Amniotic stem cell (primary cell): ENCODE data around the gene S100A1.
"Not testable (repeated sequence)": the region's sequence is repeated elsewhere in the genome, so short reads cannot be mapped to it uniquely, and the experiment has no call there.

Source experiments
- DNase-seq: peaks from one replicate; lab custom pipeline; 2025; lab: John Stamatoyannopoulos, UW

Gene S100A1

DNA sequence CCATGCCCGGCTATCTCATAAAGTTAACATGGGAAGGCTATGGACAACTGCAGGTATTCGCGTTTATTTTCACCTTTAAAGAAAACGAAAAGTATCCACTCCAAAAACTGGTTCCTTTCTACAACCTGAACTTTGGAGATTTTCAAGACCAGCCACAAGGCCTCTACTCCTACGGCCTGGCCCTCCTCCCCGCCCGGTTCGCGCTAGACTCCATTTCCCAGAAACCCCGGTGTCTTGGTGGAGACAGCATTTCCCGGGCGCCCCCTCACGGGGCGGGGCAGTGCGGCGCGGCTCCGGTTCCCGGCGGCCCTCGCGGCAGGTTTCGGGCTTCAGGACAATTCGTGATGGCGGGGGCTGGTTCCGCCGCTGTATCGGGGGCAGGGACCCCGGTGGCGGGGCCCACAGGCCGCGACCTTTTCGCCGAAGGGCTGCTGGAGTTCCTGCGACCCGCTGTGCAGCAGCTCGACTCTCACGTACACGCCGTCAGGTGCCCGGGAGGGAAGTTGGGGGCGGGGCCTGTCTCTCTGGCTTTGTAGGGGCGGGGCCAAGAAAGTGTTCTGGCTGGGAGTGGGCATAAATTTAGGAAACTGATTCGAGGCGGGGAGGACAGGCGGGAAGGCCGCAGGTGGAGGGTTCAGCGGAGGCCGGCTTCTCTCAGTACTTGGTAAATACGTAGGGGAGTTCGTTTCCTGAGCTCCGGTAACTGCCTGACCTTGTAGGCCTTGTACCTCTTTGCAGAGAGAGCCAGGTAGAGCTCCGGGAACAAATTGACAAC lies 30.4 kb downstream of the S100A1 start, which contains the start of gene SNAPIN:
SNAPIN (plus strand) TSS at position 304 of the 775 bp plus-strand sequence; CDS start at position 345, 41 bp downstream.
- DNase-seq: peak; percentile 64

DNA sequence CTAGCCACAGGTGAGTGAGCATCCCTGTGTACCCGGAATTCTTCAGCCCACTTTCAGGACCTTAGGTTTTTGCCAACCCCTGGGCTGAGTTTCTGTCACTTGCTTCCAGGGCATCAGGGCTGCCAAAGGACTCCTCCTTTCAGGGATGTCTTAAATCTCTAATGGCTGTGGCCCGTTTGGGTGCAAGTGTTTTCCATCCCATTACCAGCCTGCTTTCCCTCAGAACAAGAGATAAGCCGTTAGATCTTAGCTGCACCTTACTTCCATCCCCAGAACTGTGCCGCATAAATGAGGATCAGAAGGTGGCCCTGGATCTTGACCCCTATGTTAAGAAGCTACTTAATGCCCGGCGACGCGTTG lies 30.9 kb downstream of the S100A1 start:
- no peak for DNase-seq

DNA sequence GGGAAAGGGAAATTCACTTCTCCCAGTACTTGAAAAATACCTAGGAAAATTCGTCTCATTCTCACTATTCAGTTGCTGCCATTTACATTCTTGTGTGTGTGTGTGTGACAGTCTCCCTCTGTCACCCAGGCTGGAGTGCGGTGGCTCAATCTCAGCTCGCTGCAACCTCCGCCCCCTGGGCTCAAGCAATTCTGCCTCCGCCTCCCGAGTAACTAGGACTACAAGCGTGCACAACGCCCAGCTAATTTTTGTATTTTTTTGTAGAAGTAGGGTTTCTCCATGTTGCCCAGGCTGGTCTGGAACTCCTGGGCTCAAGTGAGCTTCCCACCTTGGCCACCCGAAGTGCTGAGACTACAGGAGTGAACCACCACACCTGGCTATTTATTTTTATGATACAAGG lies 31.4 kb downstream of the S100A1 start:
- no peak for DNase-seq

DNA sequence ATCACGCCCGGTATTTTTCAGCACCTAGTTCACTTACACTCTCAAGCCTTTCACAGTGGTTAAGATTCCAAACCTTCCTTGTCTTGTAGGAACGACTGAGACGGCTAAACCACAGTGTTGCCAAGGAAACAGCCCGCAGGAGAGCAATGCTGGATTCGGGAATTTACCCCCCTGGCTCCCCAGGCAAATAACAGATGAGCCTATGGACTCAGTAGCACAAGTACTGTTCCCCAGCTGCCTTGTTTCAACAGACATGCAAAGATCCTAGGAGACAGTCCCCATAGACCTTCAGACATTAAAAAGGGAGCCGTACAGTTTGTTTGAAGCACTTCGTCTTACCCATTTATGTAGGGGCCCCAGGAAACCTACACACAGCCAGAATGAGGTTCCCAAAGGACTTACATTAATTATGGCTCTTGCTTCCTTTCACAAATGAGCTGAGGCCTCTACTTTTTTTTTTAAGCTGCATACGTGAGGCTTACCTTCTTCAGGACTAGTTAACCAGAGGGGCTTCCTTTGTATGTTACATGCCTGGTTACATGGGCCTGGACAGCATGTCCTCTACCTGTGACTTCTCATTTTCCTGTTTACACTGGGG lies 33.0 kb downstream of the S100A1 start:
- no peak for DNase-seq

DNA sequence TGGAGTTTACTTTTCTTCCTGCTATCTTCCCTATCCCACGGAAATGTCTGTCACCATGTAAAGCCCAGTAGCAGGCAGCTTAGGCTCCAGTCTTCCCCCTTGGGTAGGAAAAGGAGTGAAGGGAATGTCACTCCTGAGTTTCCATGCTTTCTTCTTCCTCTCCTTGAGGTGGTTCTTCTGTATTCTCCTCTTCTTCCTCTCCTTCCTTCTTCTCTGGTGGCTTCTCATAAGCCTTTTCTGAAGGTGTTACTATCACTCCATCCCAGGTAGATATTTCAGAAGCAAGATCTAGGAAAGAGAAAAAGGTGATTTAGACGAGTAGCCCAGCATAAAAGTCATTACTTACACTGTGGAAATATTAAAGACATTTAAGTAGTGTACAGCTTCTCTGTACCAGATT lies 34.0 kb downstream of the S100A1 start:
- DNase-seq: no peak

DNA sequence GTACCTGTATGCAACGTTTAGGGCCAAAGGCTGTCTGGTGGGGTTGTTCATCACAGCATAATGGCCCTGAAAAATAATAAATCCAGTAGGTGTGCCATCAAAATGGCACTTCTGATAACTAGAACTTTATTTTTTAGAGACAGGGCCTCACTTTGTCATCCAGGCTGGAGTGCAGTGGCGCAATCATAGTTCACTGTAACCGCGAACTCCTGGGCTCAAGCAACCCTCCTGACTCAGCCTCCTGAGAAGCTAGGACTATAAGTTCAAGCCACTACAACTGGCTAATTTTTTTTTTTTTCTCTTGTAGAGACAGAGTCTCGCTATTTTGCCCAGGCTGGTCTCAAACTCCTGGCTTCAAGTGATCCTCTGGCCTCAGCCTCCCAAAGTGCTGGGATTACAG lies 35.0 kb downstream of the S100A1 start:
- no peak for DNase-seq

DNA sequence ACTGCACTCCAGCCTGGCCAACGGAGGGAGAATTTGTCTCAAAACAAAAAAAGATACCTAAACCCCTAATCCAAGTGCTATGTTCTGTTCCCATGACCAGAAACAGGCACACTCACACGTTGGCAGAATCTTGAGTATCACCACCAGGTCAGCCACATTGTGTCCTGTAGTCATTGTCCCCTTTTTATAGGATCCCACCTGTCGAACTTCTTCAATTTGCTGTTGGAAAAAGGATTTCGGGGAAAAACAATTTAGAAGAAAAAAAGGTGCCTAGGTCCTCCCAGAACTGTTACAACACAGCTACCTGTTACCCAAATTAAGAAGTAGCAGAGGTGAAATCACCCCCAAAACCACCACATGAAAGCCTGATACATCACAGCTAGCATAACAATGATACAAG lies 39.2 kb downstream of the S100A1 start:
- no peak for DNase-seq

DNA sequence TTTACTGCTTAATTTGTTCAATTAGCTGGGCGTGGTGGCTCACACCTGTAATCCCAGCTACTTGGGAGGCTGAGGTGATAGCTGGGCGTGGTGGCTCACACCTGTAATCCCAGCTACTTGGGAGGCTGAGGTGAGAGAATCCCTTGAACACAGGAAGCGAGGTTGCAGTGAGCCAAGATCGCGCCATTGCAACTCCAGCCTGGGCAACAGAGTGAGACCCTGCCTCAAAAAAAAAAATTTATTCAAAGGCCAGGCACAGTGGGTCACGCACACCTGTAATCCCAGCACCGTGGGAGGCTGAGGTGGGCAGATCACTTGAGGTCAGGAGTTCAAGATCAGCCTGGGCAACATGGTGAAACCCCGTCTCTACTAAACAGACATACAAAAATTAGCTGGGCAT lies 40.4 kb downstream of the S100A1 start:
- DNase-seq: not testable (repeated sequence)

DNA sequence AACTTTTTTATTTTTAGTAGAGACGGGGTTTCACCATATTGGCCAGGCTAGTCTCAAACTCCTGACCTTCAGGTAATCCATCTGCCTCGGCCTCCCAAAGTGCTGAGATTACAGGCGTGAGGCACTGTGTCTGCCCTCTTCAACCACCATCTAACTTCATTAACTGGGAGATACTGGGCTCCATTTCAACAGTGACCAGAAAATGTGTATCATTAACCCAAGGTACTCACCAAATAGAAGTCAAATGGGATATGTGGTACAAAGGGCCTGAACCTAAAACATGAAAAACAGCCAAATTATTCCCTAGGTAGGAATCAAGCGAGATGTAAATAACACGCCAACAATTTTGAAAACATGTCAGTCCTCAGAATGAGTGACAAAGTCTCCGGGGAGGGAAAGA lies 41.4 kb downstream of the S100A1 start:
- no peak for DNase-seq

DNA sequence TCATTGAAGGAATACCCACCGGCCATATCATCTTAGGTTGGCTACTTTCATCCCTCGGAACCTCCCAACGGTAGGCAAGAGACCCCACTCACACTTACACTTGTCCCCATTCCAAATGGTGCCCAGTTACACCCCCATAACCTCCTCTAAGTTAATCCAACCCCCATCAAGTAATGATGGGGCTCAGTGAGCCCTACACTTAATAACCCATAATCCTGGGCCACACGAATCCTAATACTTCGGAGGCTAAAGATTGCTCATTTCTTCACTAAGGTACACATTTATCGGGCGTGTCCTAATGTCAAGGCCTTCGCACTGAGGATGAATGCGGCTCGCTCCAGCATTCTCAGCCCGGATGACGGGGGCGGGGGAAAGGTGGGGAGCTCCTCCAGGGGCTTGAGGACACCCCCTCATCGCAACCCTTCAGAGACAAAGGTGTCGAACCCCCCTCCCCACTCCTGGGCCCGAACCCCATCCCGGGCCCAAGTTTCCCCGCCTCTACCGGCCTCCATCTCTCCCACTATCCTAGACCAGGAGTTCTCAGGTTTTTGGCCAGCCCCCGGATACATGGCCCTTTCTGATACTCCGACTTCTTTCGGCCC lies 42.1 kb downstream of the S100A1 start:
- no peak for DNase-seq

DNA sequence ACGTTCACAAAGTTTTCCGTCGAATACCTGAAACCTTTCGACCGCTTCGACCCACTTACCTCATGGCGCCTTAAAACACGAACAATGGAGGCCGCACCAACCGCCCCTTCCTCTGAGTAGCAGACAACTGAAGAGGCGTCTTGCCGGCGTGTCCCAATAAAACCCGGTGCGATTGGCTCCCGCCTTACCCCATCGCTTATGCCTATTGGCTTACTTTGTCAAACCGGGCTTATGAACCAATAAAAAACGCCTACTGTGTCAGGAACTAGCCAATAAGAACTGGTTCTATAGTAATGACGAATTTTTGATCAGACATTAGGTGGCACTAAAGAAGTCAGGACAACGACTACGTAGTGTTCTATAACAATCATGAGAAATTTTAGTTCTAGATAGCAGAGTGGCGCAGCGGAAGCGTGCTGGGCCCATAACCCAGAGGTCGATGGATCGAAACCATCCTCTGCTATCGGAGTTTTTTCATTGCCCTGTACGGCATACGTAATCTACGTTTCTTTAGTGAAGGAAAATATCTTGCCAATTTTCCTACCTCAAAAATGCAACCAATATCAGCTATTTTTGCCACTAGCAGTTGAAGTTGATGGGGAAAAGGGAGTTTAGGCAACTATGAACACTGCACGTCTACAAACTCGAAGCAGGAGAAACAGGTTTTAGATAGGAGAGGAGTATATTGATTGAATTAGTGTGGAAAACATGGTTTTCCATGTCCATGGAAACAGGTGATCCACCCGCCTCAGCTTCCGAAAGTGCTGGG lies 42.8 kb downstream of the S100A1 start, which contains the start of gene ILF2:
ILF2 (minus strand) TSS at position 135 of the 769 bp plus-strand sequence; CDS start at position 64, 71 bp downstream.
- DNase-seq: peak; percentile 98

DNA sequence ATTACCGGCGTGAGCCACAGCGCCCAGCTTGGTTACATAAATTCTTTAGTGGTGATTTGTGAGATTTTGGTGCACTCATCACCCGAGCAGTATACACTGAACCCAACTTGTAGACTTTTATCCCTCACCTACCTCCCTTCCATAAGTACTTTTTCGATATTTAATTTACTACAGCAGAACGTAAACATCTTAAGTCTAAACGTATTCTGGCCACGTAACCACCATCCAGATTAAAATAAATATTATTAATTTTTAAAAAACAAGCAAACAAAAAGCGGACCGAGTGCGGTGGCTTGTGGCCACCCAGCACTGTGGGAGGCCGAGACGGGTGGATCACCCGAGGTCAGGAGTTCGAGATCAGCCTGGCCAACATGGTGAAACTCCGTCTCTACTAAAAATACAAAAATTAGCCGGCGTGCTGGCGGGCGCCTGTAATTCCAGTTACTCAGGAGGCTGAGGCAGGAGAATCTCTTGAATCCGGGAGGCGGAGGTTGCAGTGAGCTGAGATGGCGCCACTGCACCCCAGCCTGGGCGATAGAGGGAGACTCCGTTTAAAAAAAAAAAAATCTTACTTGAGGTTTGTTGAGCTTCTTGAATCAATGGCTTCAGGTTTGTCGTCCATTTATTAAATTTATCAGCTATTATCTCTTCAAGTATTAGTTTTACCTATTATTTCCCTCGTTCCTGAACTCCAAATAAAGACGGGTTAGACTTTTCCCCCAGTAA lies 43.6 kb downstream of the S100A1 start:
- DNase-seq: not testable (repeated sequence)

DNA sequence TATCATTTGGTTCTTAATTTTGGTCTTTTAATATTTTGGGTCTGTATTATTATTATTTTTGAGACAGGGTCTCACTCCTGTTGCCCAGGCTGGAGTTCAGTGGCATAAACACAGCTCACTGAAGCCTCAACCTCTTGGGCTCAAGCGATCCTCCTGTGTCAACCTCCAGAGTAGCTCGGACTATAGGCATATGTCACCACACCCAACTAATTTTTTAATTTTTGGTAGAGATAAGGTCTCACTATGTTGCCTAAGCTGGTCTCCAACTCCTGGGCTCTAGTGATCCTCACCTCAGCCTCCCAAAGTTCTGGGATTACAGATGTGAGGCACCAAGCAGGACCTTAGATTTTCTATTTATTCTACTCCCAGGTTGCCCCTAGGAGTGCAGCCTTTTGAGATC lies 45.3 kb downstream of the S100A1 start:
- no peak for DNase-seq

DNA sequence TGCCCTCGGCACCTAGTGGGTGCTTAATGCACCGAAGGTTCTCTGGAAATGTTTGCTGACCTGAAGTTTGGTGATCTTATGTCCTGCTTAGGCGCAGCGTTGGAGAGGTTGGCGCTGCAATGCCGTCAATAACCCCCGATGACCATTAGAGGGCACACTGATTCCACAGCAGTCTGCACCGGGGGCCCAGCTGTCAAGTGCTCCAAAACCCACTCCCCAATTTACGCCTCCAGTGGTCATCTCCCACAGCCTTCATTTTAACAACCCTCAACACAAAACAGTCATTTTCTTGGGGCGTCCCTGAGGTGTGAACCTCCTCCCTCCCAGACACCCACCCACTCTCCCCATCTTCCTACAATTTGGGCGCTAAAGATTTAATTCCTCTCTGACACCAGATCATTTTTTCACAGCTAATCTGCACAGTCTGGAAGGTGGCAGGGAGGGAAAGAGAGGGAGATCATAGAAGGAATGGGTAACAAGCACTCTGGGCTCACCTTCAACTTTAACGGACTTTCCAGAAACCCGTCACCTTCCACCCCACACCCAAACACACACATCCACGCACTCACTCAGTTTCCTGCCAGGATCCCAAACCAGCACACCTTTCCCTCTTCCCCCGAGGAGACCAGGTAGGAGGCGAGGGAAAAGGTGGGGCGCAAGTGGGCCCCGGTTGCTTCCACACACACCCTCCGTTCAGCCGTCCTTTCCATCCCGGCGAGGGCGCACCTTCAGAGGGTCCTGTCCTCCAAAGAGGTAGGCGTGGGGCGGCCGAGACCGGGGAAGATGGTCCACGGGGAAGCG lies 49.7 kb downstream of the S100A1 start:
- no peak for DNase-seq

DNA sequence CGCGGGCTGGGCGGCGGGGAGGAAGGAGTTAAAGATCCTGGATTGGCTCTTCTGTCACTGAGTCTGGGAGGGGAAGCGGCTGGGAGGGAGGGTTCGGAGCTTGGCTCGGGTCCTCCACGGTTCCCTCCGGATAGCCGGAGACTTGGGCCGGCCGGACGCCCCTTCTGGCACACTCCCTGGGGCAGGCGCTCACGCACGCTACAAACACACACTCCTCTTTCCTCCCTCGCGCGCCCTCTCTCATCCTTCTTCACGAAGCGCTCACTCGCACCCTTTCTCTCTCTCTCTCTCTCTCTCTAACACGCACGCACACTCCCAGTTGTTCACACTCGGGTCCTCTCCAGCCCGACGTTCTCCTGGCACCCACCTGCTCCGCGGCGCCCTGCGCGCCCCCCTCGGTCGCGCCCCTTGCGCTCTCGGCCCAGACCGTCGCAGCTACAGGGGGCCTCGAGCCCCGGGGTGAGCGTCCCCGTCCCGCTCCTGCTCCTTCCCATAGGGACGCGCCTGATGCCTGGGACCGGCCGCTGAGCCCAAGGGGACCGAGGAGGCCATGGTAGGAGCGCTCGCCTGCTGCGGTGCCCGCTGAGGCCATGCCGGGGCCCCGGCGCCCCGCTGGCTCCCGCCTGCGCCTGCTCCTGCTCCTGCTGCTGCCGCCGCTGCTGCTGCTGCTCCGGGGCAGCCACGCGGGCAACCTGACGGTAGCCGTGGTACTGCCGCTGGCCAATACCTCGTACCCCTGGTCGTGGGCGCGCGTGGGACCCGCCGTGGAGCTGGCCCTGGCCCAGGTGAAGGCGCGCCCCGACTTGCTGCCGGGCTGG lies 50.5 kb downstream of the S100A1 start, which contains the start of gene NPR1:
NPR1 (plus strand) TSS at position 170 of the 818 bp plus-strand sequence; CDS start at position 591, 421 bp downstream.
- DNase-seq: peak; percentile 39

DNA sequence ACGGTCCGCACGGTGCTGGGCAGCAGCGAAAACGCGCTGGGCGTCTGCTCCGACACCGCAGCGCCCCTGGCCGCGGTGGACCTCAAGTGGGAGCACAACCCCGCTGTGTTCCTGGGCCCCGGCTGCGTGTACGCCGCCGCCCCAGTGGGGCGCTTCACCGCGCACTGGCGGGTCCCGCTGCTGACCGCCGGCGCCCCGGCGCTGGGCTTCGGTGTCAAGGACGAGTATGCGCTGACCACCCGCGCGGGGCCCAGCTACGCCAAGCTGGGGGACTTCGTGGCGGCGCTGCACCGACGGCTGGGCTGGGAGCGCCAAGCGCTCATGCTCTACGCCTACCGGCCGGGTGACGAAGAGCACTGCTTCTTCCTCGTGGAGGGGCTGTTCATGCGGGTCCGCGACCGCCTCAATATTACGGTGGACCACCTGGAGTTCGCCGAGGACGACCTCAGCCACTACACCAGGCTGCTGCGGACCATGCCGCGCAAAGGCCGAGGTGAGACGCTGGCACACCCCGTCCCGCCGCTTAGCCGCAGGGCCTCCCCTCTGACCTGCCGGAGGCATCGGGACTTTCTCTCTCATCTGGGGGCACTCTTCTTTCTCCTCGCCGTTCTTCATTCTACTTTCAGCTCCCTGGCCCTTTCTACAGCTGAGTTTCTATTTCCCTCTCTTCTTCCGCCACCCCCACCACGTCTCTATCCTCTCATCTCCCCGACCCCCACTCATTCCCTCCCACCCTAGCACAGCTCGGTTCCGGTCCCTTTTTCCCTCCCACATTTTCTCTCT lies 51.3 kb downstream of the S100A1 start:
- DNase-seq: no peak

DNA sequence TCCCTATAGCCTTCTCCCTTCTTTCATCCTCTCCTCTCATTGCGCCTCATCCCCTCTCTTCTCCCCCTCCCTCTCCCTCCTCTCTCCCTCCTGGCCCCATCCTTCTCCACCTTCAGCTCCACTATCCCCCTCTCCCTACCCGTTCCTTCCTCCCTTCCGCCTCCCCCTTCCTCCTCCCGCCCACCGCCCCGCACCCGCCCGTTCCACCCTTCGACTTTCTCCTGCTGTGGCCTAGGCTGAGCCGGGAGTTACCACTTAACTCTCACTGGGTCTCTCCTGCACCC lies 51.8 kb downstream of the S100A1 start:
- DNase-seq: no peak
